Smooth muscle cell (in vitro differentiated cells): ENCODE measurements around the gene CNTN4. TPM values are rescaled to one million over a fixed set of nuclear protein-coding genes. Genes with fewer than 3 reads are reported as not detected.
A peak's percentile ranks its signal among the peaks of the same experiment; 100 is the strongest.

Source experiments
- DNase-seq: peaks from one replicate; lab custom pipeline; 2025; ENCODE audit not compliant: unreplicated experiment; lab: John Stamatoyannopoulos, UW
- H2AFZ ChIP-seq: fragments of 200-600 bp; sonication (generic); 2 replicates; pipeline ENCODE4 v1.6.0; 2016; ENCODE audit warnings: antibody characterized with exemption, low read depth, mild to moderate bottlenecking
- H3F3A ChIP-seq: fragments of 200-600 bp; sonication (generic); 2 replicates; pipeline ENCODE4 v1.6.0; 2017; ENCODE audit warnings: antibody characterized with exemption, low read depth
- H3K27ac ChIP-seq: fragments of 200-600 bp; sonication (generic); 2 replicates; pipeline ENCODE4 v1.5.1; 2016; ENCODE audit warnings: low read depth, mild to moderate bottlenecking
- H3K27me3 ChIP-seq: fragments of 200-600 bp; sonication (generic); 2 replicates; pipeline ENCODE4 v1.6.1; 2016; ENCODE audit warnings: low read depth, mild to moderate bottlenecking
- H3K36me3 ChIP-seq: fragments of 200-600 bp; sonication (generic); 2 replicates; pipeline ENCODE4 v1.5.1; 2016; ENCODE audit warnings: low read depth
- H3K4me1 ChIP-seq: fragments of 200-600 bp; sonication (generic); 2 replicates; pipeline ENCODE4 v1.5.1; 2016; ENCODE audit warnings: low read depth
- H3K4me2 ChIP-seq: fragments of 200-600 bp; sonication (generic); 2 replicates; pipeline ENCODE4 v1.6.0; 2016; ENCODE audit warnings: mild to moderate bottlenecking
- H3K4me3 ChIP-seq: fragments of 200-600 bp; sonication (generic); 2 replicates; pipeline ENCODE4 v1.5.1; 2016; ENCODE audit warnings: mild to moderate bottlenecking
- H3K79me2 ChIP-seq: fragments of 200-600 bp; sonication (generic); 2 replicates; pipeline ENCODE4 v1.6.0; 2016; ENCODE audit warnings: low read depth, mild to moderate bottlenecking
- H3K9ac ChIP-seq: fragments of 200-600 bp; sonication (generic); 2 replicates; pipeline ENCODE4 v1.6.0; 2016; ENCODE audit warnings: low read depth
- H3K9me3 ChIP-seq: fragments of 200-600 bp; sonication (generic); replicated peaks from 2 replicates; pipeline ENCODE4 v1.5.1; 2016; ENCODE audit warnings: low read depth
- H4K20me1 ChIP-seq: fragments of 200-600 bp; sonication (generic); 2 replicates; pipeline ENCODE4 v1.6.0; 2016; ENCODE audit warnings: low read depth
- CTCF ChIP-seq: fragments of 200-600 bp; sonication (generic); IDR thresholded peaks from 2 replicates; pipeline ENCODE4 v1.5.1; 2017; ENCODE audit warnings: borderline replicate concordance, mild to moderate bottlenecking, antibody characterized with exemption; ENCODE audit not compliant: insufficient read depth, poor library complexity, severe bottlenecking
- WGBS: methylation state at CpG from one replicate; pipeline ENCODE4 v1.1.7; 2016; ENCODE audit warnings: low lambda C conversion rate; 5-methylcytosine and 5-hydroxymethylcytosine counted together
- polyA plus RNA-seq: library from polyadenylated mRNA; unstranded; fragments of >200 nt; fragmentation: Nextera tagmentation; extraction: Ambion mirVana; gene quantifications from 2 replicates; pipeline ENCODE4 v1.2.1, GENCODE V29; 2016
- total RNA-seq: library from RNA; depleted of rRNA; stranded (reverse); fragments of >200 nt; gene quantifications from 2 replicates; pipeline ENCODE4 v1.2.3, GENCODE V29; 2014

The CNTN4 gene
- total and polyA plus RNA-seq, 2 experiments from 2014 or later: 12.1 to 15.8 TPM

- no peak for TF ChIP-seq CTCF
- no peaks in the 10 kb centered on the region for H3K4me1 ChIP-seq
- DNase-seq: no peak
- no peaks in the 10 kb centered on the region for H3F3A ChIP-seq
- no peak overlapping the region for H3K4me3 ChIP-seq
- H3K9ac ChIP-seq: no peak overlapping the region
- H3K36me3 ChIP-seq: no peaks in the 10 kb centered on the region
- no peak overlapping the region for H3K4me2 ChIP-seq
- 93% methylated on average over 10 of the region's 10 CpGs for WGBS
- H3K27me3 ChIP-seq: no peaks in the 10 kb centered on the region
- no peaks in the 10 kb centered on the region for H3K9me3 ChIP-seq
- H3K27ac ChIP-seq: no peak overlapping the region
- no peak overlapping the region for H2AFZ ChIP-seq
- no peaks in the 10 kb centered on the region for H4K20me1 ChIP-seq
- no peaks in the 10 kb centered on the region for H3K79me2 ChIP-seq
Measured at GRCh38 chr3:2148561-2149340, 50.1 kb downstream of the CNTN4 start.

- Histone ChIP-seq H3K4me2 (no peak overlapping the region), H3K4me1 (no peaks in the 10 kb centered on the region), H4K20me1 (no peaks in the 10 kb centered on the region), H3K27ac (peak overlapping the region; percentile 23), H3K79me2 (no peaks in the 10 kb centered on the region), H3K9me3 (no peaks in the 10 kb centered on the region), H3K4me3 (no peak overlapping the region), H3K9ac (no peak overlapping the region), H3K36me3 (no peaks in the 10 kb centered on the region), H3K27me3 (no peaks in the 10 kb centered on the region), H3F3A (no peaks in the 10 kb centered on the region), H2AFZ (no peak overlapping the region)
- no peak for TF ChIP-seq CTCF
- WGBS: 56% methylated on average over 2 of the region's 2 CpGs
- DNase-seq: no peak
Measured at GRCh38 chr3:2153053-2153452, 54.4 kb downstream of the CNTN4 start.

- no peak for TF ChIP-seq CTCF
- Histone ChIP-seq H3K9ac (no peak overlapping the region), H3K27ac (no peak overlapping the region), H3K4me1 (no peaks in the 10 kb centered on the region), H3K27me3 (no peaks in the 10 kb centered on the region), H3F3A (no peaks in the 10 kb centered on the region), H3K79me2 (no peaks in the 10 kb centered on the region), H3K4me3 (no peak overlapping the region), H2AFZ (no peak overlapping the region), H3K9me3 (no peaks in the 10 kb centered on the region), H3K4me2 (no peak overlapping the region), H4K20me1 (no peaks in the 10 kb centered on the region), H3K36me3 (no peaks in the 10 kb centered on the region)
- DNase-seq: no peak
- WGBS: 71% methylated on average over 5 of the region's 5 CpGs
Measured at GRCh38 chr3:2153547-2153946, 54.9 kb downstream of the CNTN4 start.

- no peak overlapping the region for H3K4me3 ChIP-seq
- H3K9me3 ChIP-seq: no peaks in the 10 kb centered on the region
- no peaks in the 10 kb centered on the region for H3K27me3 ChIP-seq
- no peaks in the 10 kb centered on the region for H3F3A ChIP-seq
- no peak overlapping the region for H2AFZ ChIP-seq
- no peaks in the 10 kb centered on the region for H3K36me3 ChIP-seq
- TF ChIP-seq CTCF: no peak
- no peak for DNase-seq
- no peak overlapping the region for H3K9ac ChIP-seq
- no peaks in the 10 kb centered on the region for H4K20me1 ChIP-seq
- H3K4me2 ChIP-seq: no peak overlapping the region
- no peaks in the 10 kb centered on the region for H3K79me2 ChIP-seq
- WGBS: 28% methylated on average over 3 of the region's 3 CpGs
- peak overlapping the region; percentile 2 for H3K27ac ChIP-seq
- H3K4me1 ChIP-seq: no peaks in the 10 kb centered on the region
Measured at GRCh38 chr3:2154621-2155020, 56.0 kb downstream of the CNTN4 start.
